ENCODE results near the gene HSPA12B.
A peak's percentile ranks its signal among the peaks of the same experiment; 100 is the strongest.

The HSPA12B gene

GRCh38 chr20:3705970-3706739, 26.3 kb upstream of the HSPA12B start:
- DNase-seq = no peak

GRCh38 chr20:3706774-3707507, 25.5 kb upstream of the HSPA12B start:
- no peak for DNase-seq

GRCh38 chr20:3707508-3707899, 25.0 kb upstream of the HSPA12B start:
- no peak for DNase-seq

GRCh38 chr20:3710011-3710466, 22.4 kb upstream of the HSPA12B start:
- peak; percentile 17 for DNase-seq

- DNase-seq = peak; percentile 82
These were observed 21.6 kb upstream of the HSPA12B start for GRCh38 chr20:3710703-3711483.

- DNase-seq = peak; percentile 92
These were observed 21.0 kb upstream of the HSPA12B start for GRCh38 chr20:3711484-3711941.

- DNase-seq = peak; percentile 99
These were observed 20.1 kb upstream of the HSPA12B start, which contains the start of gene SIGLEC1 for GRCh38 chr20:3712279-3712873. Gene SIGLEC1 (minus strand): TSS chr20:3712600. CDS start chr20:3707128, 5,472 bp downstream.

GRCh38 chr20:3714092-3714491, 18.4 kb upstream of the HSPA12B start:
- peak; percentile 87 for DNase-seq

GRCh38 chr20:3716195-3716834, 16.2 kb upstream of the HSPA12B start:
- DNase-seq = peak; percentile 52

- DNase-seq = no peak
These were observed 13.4 kb upstream of the HSPA12B start for GRCh38 chr20:3719046-3719445.

GRCh38 chr20:3720068-3720467, 12.4 kb upstream of the HSPA12B start:
- no peak for DNase-seq

GRCh38 chr20:3720626-3721025, 11.9 kb upstream of the HSPA12B start:
- no peak for DNase-seq

GRCh38 chr20:3721912-3722311, 10.6 kb upstream of the HSPA12B start:
- no peak for DNase-seq

GRCh38 chr20:3723284-3723683, 9.2 kb upstream of the HSPA12B start:
- no peak for DNase-seq

- no peak for DNase-seq
These were observed 8.1 kb upstream of the HSPA12B start for GRCh38 chr20:3724356-3724755.

- no peak for DNase-seq
These were observed 5.0 kb upstream of the HSPA12B start for GRCh38 chr20:3727401-3728021.

- DNase-seq = no peak
These were observed 4.1 kb upstream of the HSPA12B start for GRCh38 chr20:3728354-3728753.

GRCh38 chr20:3728876-3729275, 3.6 kb upstream of the HSPA12B start:
- no peak for DNase-seq

- no peak for DNase-seq
These were observed 3.1 kb upstream of the HSPA12B start for GRCh38 chr20:3729378-3729777.

- peak; percentile 54 for DNase-seq
These were observed 2.5 kb upstream of the HSPA12B start for GRCh38 chr20:3729811-3730540.
